Panc1 (cell line): ENCODE results near the gene ARPC4. TPM values are rescaled to one million over a fixed set of nuclear protein-coding genes. Genes with fewer than 3 reads are reported as not detected.

Experiments used
- ATAC-seq: fragments of 200-7000 bp; cut with Tn5 transposase; 2 replicates; pipeline ENCODE4 v1.9.1; 2020; ENCODE audit warnings: mild to moderate bottlenecking, moderate library complexity
- BruUV-seq: library from RNA; stranded (reverse); fragments of 400-500 nt; replicated peaks from 2 replicates; lab custom pipeline; 2021; lab: Mats Ljungman, UMichigan
- CTCF ChIA-PET: fragments of 300-600 bp; sonication (Branson Sonifier 250); formaldehyde crosslinking; loops from one replicate; lab custom pipeline; 2022; ENCODE audit warnings: antibody characterized with exemption; lab: Charles Lee
- POLR2A ChIA-PET: fragments of 300-600 bp; sonication (Branson Sonifier 250); formaldehyde crosslinking; loops from one replicate; lab custom pipeline; 2022; ENCODE audit warnings: antibody characterized with exemption; lab: Charles Lee
- DNase-seq: peaks from one replicate; pipeline ENCODE4 v3.0.0-alpha.2; 2010; ENCODE audit warnings: low read depth, low spot score
- H3K27ac ChIP-seq: 2 replicates; pipeline ENCODE4 v1.5.1; 2011; ENCODE audit warnings: mild to moderate bottlenecking, low read length, inconsistent platforms
- H3K27me3 ChIP-seq: fragments of 200-500 bp; sonication (Bioruptor generic); 2 replicates; pipeline ENCODE4 v1.6.0; 2014; ENCODE audit warnings: low read length, inconsistent platforms; ENCODE audit not compliant: control insufficient read depth, insufficient read depth
- H3K36me3 ChIP-seq: fragments of 200-500 bp; sonication (Bioruptor generic); 2 replicates; pipeline ENCODE4 v1.5.1; 2014; ENCODE audit warnings: inconsistent platforms, mild to moderate bottlenecking, low read length, moderate library complexity; ENCODE audit not compliant: control insufficient read depth, insufficient read depth
- H3K4me1 ChIP-seq: 2 replicates; pipeline ENCODE4 v1.5.1; 2011; ENCODE audit warnings: inconsistent platforms, mild to moderate bottlenecking, low read length, moderate library complexity; ENCODE audit not compliant: control insufficient read depth, insufficient read depth
- H3K4me3 ChIP-seq, 2 experiments: 2 replicates each; pipeline ENCODE4 v1.5.1; 2011 to 2012; ENCODE audit warnings: low read depth in 2 of 2, low read length in 2 of 2, mild to moderate bottlenecking in 2 of 2, inconsistent platforms in 1 of 2, moderate library complexity in 1 of 2
- H3K9me3 ChIP-seq: fragments of 200-500 bp; sonication (Bioruptor generic); 2 replicates; pipeline ENCODE4 v1.5.1; 2014; ENCODE audit warnings: low read depth, mild to moderate bottlenecking, inconsistent platforms, low read length, moderate library complexity; ENCODE audit not compliant: control insufficient read depth, insufficient read depth
- CTCF ChIP-seq: fragments of 450-650 bp; IDR thresholded peaks from 2 replicates; pipeline ENCODE4 v1.5.1; 2017; ENCODE audit warnings: mild to moderate bottlenecking
- POLR2AphosphoS5 ChIP-seq: IDR thresholded peaks from 2 replicates; pipeline ENCODE4 v1.6.1; 2012; ENCODE audit warnings: mild to moderate bottlenecking, low read depth, low read length, moderate library complexity
- REST ChIP-seq, 2 experiments: IDR thresholded peaks; 2 replicates each; pipeline ENCODE4 v1.6.1; 2011 to 2012; ENCODE audit warnings: low read depth in 2 of 2, control low read depth in 1 of 2, low read length in 1 of 2, mild to moderate bottlenecking in 1 of 2, moderate library complexity in 1 of 2; ENCODE audit not compliant: insufficient read depth in 1 of 2
- SIN3A ChIP-seq: IDR thresholded peaks from 2 replicates; pipeline ENCODE4 v1.6.1; 2012; ENCODE audit warnings: low read depth, mild to moderate bottlenecking, low read length, moderate library complexity, borderline replicate concordance; ENCODE audit not compliant: insufficient read depth
- TCF7L2 ChIP-seq: IDR thresholded peaks from 2 replicates; pipeline ENCODE4 v1.6.1; 2011; ENCODE audit warnings: mild to moderate bottlenecking, low read depth, low read length, inconsistent platforms
- in situ Hi-C: cut with HindIII; loops from 2 replicates; pipeline ENCODE4 v1.10.0; 2016; ENCODE audit warnings: low sequenced_read_pairs, low pct_unique_long_range_greater_than_20kb
- intact Hi-C: fragments of 100-400 bp; cut with micrococcal nuclease; formaldehyde crosslinking; loops from one replicate; pipeline ENCODE4 v1.10.0; 2022; ENCODE audit not compliant: unreplicated experiment
- total RNA-seq: library from RNA; stranded (reverse); gene quantifications from one replicate; pipeline ENCODE4 v1.2.1, GENCODE V29; 2021; ENCODE audit not compliant: unreplicated experiment

Gene ARPC4
- total RNA-seq, 1 experiment from 2014 or later = 117 TPM

- intact Hi-C loops (no loop called here), in situ Hi-C loops (no loop called here)
- TF ChIP-seq POLR2AphosphoS5 (no peak), CTCF (no peak; the same call in 1 of the 2 replicates), REST (IDR thresholded peaks at IDR 0.05; ENCODE audit: insufficient read depth in 1 of 2, low read depth in 2 of 2, low read length in 1 of 2) (no peak), TCF7L2 (no peak), SIN3A (no peak)
- no peak for ATAC-seq
- Histone ChIP-seq H3K36me3 (peaks cover 24% of the 10 kb centered on the region), H3K9me3 (no peaks in the 10 kb centered on the region), H3K4me1 (no peaks in the 10 kb centered on the region), H3K27ac (no peak overlapping the region), H3K4me3 (no peak overlapping the region), H3K27me3 (no peaks in the 10 kb centered on the region)
- DNase-seq = no peak
- no TSS peak for BruUV-seq
- CTCF ChIA-PET = no interaction called here
- POLR2A ChIA-PET = no interaction called here
Measured at GRCh38 chr3:9800529-9800928, 7.6 kb downstream of the ARPC4 start.

GRCh38 chr3:9803494-9803893, 10.6 kb downstream of the ARPC4 start:
- H3K27ac ChIP-seq = no peak overlapping the region
- intact Hi-C loops = no loop called here
- ChIA-PET POLR2A (no interaction called here), CTCF (interaction anchor here (1.2 kb wide), 1 partner anchor 143 kb away, joined by 3 read pairs; no protein-coding TSS in a partner anchor)
- no peak for ATAC-seq
- no peaks in the 10 kb centered on the region for H3K9me3 ChIP-seq
- no TSS peak for BruUV-seq
- peaks cover 19% of the 10 kb centered on the region; the same call in 1 of the 2 replicates for H3K36me3 ChIP-seq
- DNase-seq = no peak
- TF ChIP-seq CTCF (no peak), REST (IDR thresholded peaks at IDR 0.05; ENCODE audit: insufficient read depth in 1 of 2, low read depth in 2 of 2, low read length in 1 of 2) (no peak), SIN3A (no peak), TCF7L2 (no peak), POLR2AphosphoS5 (no peak)
- no peaks in the 10 kb centered on the region for H3K27me3 ChIP-seq
- peaks cover 3% of the 10 kb centered on the region; the same call in 1 of the 2 replicates for H3K4me1 ChIP-seq
- H3K4me3 ChIP-seq = no peak overlapping the region
- in situ Hi-C loops = no loop called here
